Smooth muscle cell (in vitro differentiated cells): ENCODE results near the gene SHISA7. TPM values are rescaled to one million over a fixed set of nuclear protein-coding genes. Genes with fewer than 3 reads are reported as not detected.

Experiments used
- DNase-seq: peaks from one replicate; lab custom pipeline; 2025; ENCODE audit not compliant: unreplicated experiment; lab: John Stamatoyannopoulos, UW
- H2AFZ ChIP-seq: fragments of 200-600 bp; sonication (generic); 2 replicates; pipeline ENCODE4 v1.6.0; 2016; ENCODE audit warnings: antibody characterized with exemption, low read depth, mild to moderate bottlenecking
- H3F3A ChIP-seq: fragments of 200-600 bp; sonication (generic); 2 replicates; pipeline ENCODE4 v1.6.0; 2017; ENCODE audit warnings: antibody characterized with exemption, low read depth
- H3K27ac ChIP-seq: fragments of 200-600 bp; sonication (generic); 2 replicates; pipeline ENCODE4 v1.5.1; 2016; ENCODE audit warnings: low read depth, mild to moderate bottlenecking
- H3K27me3 ChIP-seq: fragments of 200-600 bp; sonication (generic); 2 replicates; pipeline ENCODE4 v1.6.1; 2016; ENCODE audit warnings: low read depth, mild to moderate bottlenecking
- H3K36me3 ChIP-seq: fragments of 200-600 bp; sonication (generic); 2 replicates; pipeline ENCODE4 v1.5.1; 2016; ENCODE audit warnings: low read depth
- H3K4me1 ChIP-seq: fragments of 200-600 bp; sonication (generic); 2 replicates; pipeline ENCODE4 v1.5.1; 2016; ENCODE audit warnings: low read depth
- H3K4me2 ChIP-seq: fragments of 200-600 bp; sonication (generic); 2 replicates; pipeline ENCODE4 v1.6.0; 2016; ENCODE audit warnings: mild to moderate bottlenecking
- H3K4me3 ChIP-seq: fragments of 200-600 bp; sonication (generic); 2 replicates; pipeline ENCODE4 v1.5.1; 2016; ENCODE audit warnings: mild to moderate bottlenecking
- H3K79me2 ChIP-seq: fragments of 200-600 bp; sonication (generic); 2 replicates; pipeline ENCODE4 v1.6.0; 2016; ENCODE audit warnings: low read depth, mild to moderate bottlenecking
- H3K9ac ChIP-seq: fragments of 200-600 bp; sonication (generic); 2 replicates; pipeline ENCODE4 v1.6.0; 2016; ENCODE audit warnings: low read depth
- H3K9me3 ChIP-seq: fragments of 200-600 bp; sonication (generic); replicated peaks from 2 replicates; pipeline ENCODE4 v1.5.1; 2016; ENCODE audit warnings: low read depth
- H4K20me1 ChIP-seq: fragments of 200-600 bp; sonication (generic); 2 replicates; pipeline ENCODE4 v1.6.0; 2016; ENCODE audit warnings: low read depth
- WGBS: methylation state at CpG from one replicate; pipeline ENCODE4 v1.1.7; 2016; ENCODE audit warnings: low lambda C conversion rate; 5-methylcytosine and 5-hydroxymethylcytosine counted together
- polyA plus RNA-seq: library from polyadenylated mRNA; unstranded; fragments of >200 nt; fragmentation: Nextera tagmentation; extraction: Ambion mirVana; gene quantifications from 2 replicates; pipeline ENCODE4 v1.2.1, GENCODE V29; 2016
- total RNA-seq: library from RNA; depleted of rRNA; stranded (reverse); fragments of >200 nt; gene quantifications from 2 replicates; pipeline ENCODE4 v1.2.3, GENCODE V29; 2014
- TF ChIP-seq, protein P1 (sequence below): fragments of 200-600 bp; sonication (generic); IDR thresholded peaks from 2 replicates; pipeline ENCODE4 v1.5.1; 2017; ENCODE audit warnings: borderline replicate concordance, mild to moderate bottlenecking, antibody characterized with exemption; ENCODE audit not compliant: insufficient read depth, poor library complexity, severe bottlenecking

The SHISA7 gene
- total and polyA plus RNA-seq, 2 experiments from 2014 or later = not detected

GRCh38 chr19:55389386-55390317 is 53.4 kb downstream of the SHISA7 start:
- H3K9ac ChIP-seq = no peak overlapping the region
- WGBS = 91% methylated on average over 21 of the region's 21 CpGs
- H3K27ac ChIP-seq = no peak overlapping the region
- H3K4me3 ChIP-seq = no peak overlapping the region
- no peak overlapping the region for H2AFZ ChIP-seq
- H3K4me2 ChIP-seq = no peak overlapping the region
- H3K27me3 ChIP-seq = no peaks in the 10 kb centered on the region
- H3K9me3 ChIP-seq = no peaks in the 10 kb centered on the region
- H3F3A ChIP-seq = peaks cover 5% of the 10 kb centered on the region
- TF ChIP-seq, protein P1, sequence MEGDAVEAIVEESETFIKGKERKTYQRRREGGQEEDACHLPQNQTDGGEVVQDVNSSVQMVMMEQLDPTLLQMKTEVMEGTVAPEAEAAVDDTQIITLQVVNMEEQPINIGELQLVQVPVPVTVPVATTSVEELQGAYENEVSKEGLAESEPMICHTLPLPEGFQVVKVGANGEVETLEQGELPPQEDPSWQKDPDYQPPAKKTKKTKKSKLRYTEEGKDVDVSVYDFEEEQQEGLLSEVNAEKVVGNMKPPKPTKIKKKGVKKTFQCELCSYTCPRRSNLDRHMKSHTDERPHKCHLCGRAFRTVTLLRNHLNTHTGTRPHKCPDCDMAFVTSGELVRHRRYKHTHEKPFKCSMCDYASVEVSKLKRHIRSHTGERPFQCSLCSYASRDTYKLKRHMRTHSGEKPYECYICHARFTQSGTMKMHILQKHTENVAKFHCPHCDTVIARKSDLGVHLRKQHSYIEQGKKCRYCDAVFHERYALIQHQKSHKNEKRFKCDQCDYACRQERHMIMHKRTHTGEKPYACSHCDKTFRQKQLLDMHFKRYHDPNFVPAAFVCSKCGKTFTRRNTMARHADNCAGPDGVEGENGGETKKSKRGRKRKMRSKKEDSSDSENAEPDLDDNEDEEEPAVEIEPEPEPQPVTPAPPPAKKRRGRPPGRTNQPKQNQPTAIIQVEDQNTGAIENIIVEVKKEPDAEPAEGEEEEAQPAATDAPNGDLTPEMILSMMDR = no peak
- peaks cover 47% of the 10 kb centered on the region for H3K79me2 ChIP-seq
- no peaks in the 10 kb centered on the region for H3K36me3 ChIP-seq
- no peak for DNase-seq
- peaks cover 21% of the 10 kb centered on the region for H3K4me1 ChIP-seq
- peaks cover 75% of the 10 kb centered on the region for H4K20me1 ChIP-seq

DNA sequence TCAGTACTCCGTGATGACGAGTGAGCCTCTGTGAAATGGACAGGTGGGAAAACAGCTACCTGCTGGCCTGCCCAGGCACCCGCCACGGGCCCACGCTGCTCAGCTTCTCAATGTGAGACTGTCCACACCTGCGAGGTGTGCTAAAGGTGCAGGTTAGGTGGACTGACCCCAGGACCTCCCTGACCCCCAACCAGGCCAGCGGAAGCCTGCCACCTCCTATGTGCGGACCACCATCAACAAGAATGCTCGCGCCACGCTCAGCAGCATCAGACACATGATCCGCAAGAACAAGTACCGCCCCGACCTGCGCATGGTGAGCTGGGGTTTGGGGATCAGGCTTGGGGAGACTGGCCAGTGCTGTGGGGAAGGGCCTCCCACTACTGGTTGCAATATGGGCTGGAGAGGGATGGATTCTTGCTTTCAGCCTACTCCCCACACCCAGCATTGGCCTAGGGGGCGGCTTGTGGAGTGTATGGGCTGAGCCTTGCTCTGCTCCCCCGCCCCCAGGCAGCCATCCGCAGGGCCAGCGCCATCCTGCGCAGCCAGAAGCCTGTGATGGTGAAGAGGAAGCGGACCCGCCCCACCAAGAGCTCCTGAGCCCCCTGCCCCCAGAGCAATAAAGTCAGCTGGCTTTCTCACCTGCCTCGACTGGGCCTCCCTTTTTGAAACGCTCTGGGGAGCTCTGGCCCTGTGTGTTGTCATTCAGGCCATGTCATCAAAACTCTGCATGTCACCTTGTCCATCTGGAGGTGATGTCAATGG is 55.2 kb downstream of the SHISA7 start:
- H3F3A ChIP-seq = peaks cover 9% of the 10 kb centered on the region
- no peak overlapping the region for H2AFZ ChIP-seq
- peaks cover 32% of the 10 kb centered on the region for H3K4me1 ChIP-seq
- H3K4me2 ChIP-seq = peak overlapping the region; percentile 93
- WGBS = 94% methylated on average over 20 of the region's 24 CpGs
- no peak overlapping the region for H3K9ac ChIP-seq
- no peak for DNase-seq
- no peaks in the 10 kb centered on the region for H3K36me3 ChIP-seq
- H3K27ac ChIP-seq = no peak overlapping the region
- H3K79me2 ChIP-seq = peaks cover 47% of the 10 kb centered on the region
- H3K4me3 ChIP-seq = peak overlapping the region; percentile 85
- TF ChIP-seq, protein P1 = no peak
- H3K9me3 ChIP-seq = no peaks in the 10 kb centered on the region
- H4K20me1 ChIP-seq = peaks cover 72% of the 10 kb centered on the region
- H3K27me3 ChIP-seq = no peaks in the 10 kb centered on the region

GRCh38 chr19:55386493-55386971 is 56.6 kb downstream of the SHISA7 start:
- Histone ChIP-seq H3K27me3 (no peaks in the 10 kb centered on the region), H3K79me2 (peaks cover 40% of the 10 kb centered on the region), H3K4me1 (peaks cover 33% of the 10 kb centered on the region), H4K20me1 (peaks cover 58% of the 10 kb centered on the region), H3K4me3 (peak overlapping the region; percentile 85), H2AFZ (no peak overlapping the region), H3K9me3 (no peaks in the 10 kb centered on the region), H3K36me3 (no peaks in the 10 kb centered on the region), H3K9ac (peak overlapping the region; percentile 92), H3K27ac (peak overlapping the region; percentile 90), H3F3A (peaks cover 9% of the 10 kb centered on the region), H3K4me2 (peak overlapping the region; percentile 93)
- DNase-seq = no peak
- WGBS = 5% methylated on average over 32 of the region's 33 CpGs
- TF ChIP-seq, protein P1 = no peak
